Left renal pelvis (tissue), 4 donors: ENCODE data around the gene BICD1. TPM values are rescaled to one million over a fixed set of nuclear protein-coding genes. Genes with fewer than 3 reads are reported as not detected.
A peak's percentile ranks its signal among the peaks of the same experiment; 100 is the strongest.

Experiments used
- DNase-seq, 4 donors: peaks; one replicate each; pipeline ENCODE4 v3.0.0-alpha.2; 2013; ENCODE audit warnings: low read depth in 4 of 4, low spot score in 3 of 4
- polyA plus RNA-seq, 4 donors: library from polyadenylated mRNA; unstranded; fragments of 120-200 nt; gene quantifications; one replicate each; pipeline ENCODE4 v1.2.1, GENCODE V29; 2013; ENCODE audit not compliant: insufficient read length in 4 of 4

BICD1 gene
- polyA plus RNA-seq, 4 donors, result 21.0 to 26.5 (median 23.8) TPM

- DNase-seq, result no peak
Measured at GRCh38 chr12:32395026-32395425, 288.4 kb downstream of the BICD1 start.

- peak in 1 of 4 donors; percentile 25 for DNase-seq
Measured at GRCh38 chr12:32397696-32398095, 291.0 kb downstream of the BICD1 start.

GRCh38 chr12:32398181-32398580, 291.5 kb downstream of the BICD1 start:
- no peak for DNase-seq

- no peak for DNase-seq
Measured at GRCh38 chr12:32398816-32399369, 292.2 kb downstream of the BICD1 start.

GRCh38 chr12:32399370-32400113, 292.9 kb downstream of the BICD1 start, which contains the start of gene FGD4:
FGD4 (plus strand) TSS chr12:32399558.
- peak; percentile 56 to 68 (median 64) for DNase-seq

- peak in 2 of 4 donors; percentile 12 to 22 for DNase-seq
Measured at GRCh38 chr12:32400114-32400672, 293.5 kb downstream of the BICD1 start.

- no peak for DNase-seq
Measured at GRCh38 chr12:32400866-32401265, 294.2 kb downstream of the BICD1 start.

- no peak for DNase-seq
Measured at GRCh38 chr12:32402170-32402569, 295.5 kb downstream of the BICD1 start.

GRCh38 chr12:32402946-32403345, 296.3 kb downstream of the BICD1 start:
- DNase-seq, result no peak

GRCh38 chr12:32407795-32408194, 301.1 kb downstream of the BICD1 start:
- no peak for DNase-seq

- no peak for DNase-seq
Measured at GRCh38 chr12:32413412-32413811, 306.8 kb downstream of the BICD1 start.

GRCh38 chr12:32418221-32418620, 311.6 kb downstream of the BICD1 start:
- DNase-seq, result no peak

GRCh38 chr12:32418903-32419519, 312.4 kb downstream of the BICD1 start:
- DNase-seq, result no peak

- DNase-seq, result no peak
Measured at GRCh38 chr12:32419520-32419960, 312.9 kb downstream of the BICD1 start.

- DNase-seq, result no peak
Measured at GRCh38 chr12:32420356-32420755, 313.7 kb downstream of the BICD1 start.

- DNase-seq, result no peak
Measured at GRCh38 chr12:32423559-32423958, 316.9 kb downstream of the BICD1 start.

- DNase-seq, result no peak
Measured at GRCh38 chr12:32431025-32431424, 324.4 kb downstream of the BICD1 start.
